ENCODE measurements around the gene CLCF1.

CLCF1 gene

DNA sequence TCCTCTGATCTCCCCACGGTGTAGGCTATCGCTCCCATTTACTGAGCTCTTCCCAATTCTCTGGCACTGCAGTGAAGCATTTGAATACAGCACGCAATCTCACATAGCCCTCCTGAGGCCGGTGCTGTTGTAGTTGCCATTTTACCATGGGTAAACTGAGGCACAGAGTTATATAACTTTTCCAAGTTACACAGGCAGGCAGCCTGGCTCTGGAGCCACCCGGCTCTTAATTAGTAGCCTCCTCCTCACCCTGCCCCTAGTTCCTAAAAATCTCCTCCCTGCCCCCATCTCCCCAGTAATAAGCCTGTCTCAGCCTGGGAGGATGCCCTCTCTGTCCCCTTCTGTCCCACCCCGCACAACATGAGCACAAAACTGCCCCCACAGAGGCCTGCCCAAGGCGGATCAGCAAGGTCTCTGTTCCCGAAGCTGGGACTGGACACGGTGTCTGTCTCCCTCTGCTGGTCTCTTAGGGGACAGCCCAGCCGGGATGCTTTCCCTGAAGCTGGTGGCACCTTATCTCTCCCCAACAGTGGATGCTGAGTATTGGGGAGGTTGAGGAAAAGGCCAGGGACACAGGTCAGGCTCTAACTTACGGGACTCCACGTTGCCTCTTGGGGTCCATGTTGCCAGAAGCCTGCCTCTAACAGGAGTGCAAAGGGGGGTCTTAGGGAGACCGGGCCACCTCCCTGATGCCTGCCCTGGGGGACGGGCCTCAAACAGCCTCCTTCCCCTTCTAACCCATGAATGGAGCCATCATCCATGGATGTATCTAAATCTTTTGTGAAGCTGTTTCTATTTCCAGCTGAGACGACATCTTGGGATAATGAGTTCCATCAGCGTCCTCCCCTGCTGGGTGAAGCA is 9.1 kb upstream of the CLCF1 start:
- Histone ChIP-seq H3K9me3 (ENCODE audit: control insufficient read depth, low read length) (no peaks in the 10 kb centered on the region), H3K36me3 (ENCODE audit: control insufficient read depth, insufficient read depth, low read length) (no peaks in the 10 kb centered on the region)
- 43 to 44% methylated on average over 16 of the region's 16 CpGs for WGBS, 2 experiments

DNA sequence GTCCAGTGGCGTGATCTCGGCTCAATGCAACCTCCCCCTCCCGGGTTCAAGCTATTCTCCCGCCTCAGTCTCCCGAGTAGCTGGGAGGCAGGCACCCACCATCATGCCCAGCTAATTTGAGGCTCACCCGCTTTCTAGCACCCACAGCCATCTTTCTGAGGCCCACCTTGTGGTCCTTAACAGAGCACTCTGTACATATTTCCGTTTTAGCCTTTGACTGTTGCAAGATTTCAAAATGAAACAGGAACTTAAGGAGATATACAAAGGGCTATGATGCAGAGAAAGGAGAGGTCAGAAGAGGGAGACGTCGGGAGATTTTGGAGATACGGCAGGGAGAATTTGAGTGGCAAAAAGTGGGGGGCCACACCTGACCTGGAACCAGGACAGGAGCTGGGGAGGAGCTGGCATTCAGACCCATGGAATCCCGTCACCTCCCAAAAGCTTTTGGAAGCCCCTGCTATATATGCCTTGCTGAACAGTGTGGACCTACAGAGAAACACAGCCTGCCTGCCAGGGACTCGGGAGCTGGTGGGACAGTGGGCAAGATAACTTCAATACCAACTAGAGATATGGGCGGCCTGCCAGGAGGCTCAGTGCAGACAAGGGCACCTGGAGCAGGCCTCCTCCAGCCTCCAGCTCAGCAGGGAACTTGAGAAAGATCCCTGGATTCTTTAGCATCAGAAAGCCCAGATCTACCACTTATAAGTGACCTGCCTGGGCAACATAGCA is 8.0 kb upstream of the CLCF1 start:
- peaks cover 28% of the 10 kb centered on the region for H3K27me3 ChIP-seq (ENCODE audit: control insufficient read depth, insufficient read depth, low read length, poor library complexity, severe bottlenecking)

More for the DNA sequence above, 9.1 kb upstream of the CLCF1 start:
- peaks cover 25% of the 10 kb centered on the region for H3K27me3 ChIP-seq (ENCODE audit: control insufficient read depth, insufficient read depth, low read length, poor library complexity, severe bottlenecking)
- no peak overlapping the region for H3K4me3 ChIP-seq (ENCODE audit: insufficient read depth, low read depth, low read length)
- no peak overlapping the region for H3K27ac ChIP-seq (ENCODE audit: insufficient read depth, low read depth, low read length, poor library complexity, severe bottlenecking)
- peaks cover 8% of the 10 kb centered on the region for H3K4me1 ChIP-seq (ENCODE audit: control insufficient read depth, insufficient read depth, low read length)

DNA sequence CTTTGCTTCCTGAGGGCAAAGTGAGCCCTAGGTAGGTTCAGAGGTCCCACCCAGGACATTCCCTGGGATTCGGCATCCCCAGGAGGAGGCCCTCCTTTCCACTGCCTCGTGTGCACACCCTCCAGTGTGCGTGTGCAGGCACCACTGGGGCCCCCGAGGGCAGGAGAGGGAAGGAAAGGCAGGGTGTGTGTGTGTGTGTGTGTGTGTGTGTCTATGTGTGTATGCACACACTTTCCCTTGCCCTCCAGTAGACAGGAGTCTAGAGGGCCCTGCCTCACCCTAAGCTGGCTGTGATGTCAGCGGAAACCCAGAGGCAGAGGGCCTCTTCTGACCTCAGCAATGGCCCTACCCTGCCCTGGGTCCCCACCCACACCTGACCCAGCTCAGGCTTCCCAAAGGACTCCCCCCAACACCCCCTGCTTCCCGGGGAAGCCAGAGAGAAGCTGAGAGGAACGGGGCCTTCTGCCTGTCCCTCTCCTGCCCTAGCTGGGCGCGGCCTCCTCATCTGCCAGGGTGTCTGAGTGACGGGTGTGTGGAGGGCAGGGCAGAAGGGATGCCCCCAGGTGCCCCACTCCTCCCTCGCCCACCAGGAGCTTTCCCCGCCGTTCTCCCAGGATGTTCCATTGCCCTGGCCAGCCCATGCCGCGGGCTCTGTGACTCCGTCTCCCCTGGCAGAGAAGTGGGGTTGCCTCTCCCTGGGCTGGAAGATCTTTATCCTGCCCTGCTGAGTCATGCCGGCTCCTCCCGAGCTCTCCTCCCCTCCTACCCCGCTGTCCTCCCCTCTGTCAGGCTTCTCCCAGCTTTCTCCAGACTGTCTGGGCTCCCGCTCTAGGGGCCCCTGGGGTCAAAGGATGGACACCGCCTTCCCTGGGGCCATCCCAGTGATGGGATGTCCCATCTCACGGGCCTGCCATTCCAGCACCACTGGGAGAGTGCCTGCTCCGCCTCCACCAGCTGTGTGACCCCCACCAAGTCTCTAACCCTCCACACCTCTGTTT is 6.0 kb upstream of the CLCF1 start:
- H3K36me3 ChIP-seq (ENCODE audit: control insufficient read depth, insufficient read depth, low read length): no peaks in the 10 kb centered on the region
- H3K27ac ChIP-seq (ENCODE audit: insufficient read depth, low read depth, low read length, poor library complexity, severe bottlenecking): no peak overlapping the region
- no peak overlapping the region for H3K4me3 ChIP-seq (ENCODE audit: insufficient read depth, low read depth, low read length)
- H3K27me3 ChIP-seq (ENCODE audit: control insufficient read depth, insufficient read depth, low read length, poor library complexity, severe bottlenecking): peaks cover 36% of the 10 kb centered on the region
- 76 to 78% methylated on average over 23 of the region's 23 CpGs for WGBS, 2 experiments
- H3K9me3 ChIP-seq (ENCODE audit: control insufficient read depth, low read length): no peaks in the 10 kb centered on the region
- H3K4me1 ChIP-seq (ENCODE audit: control insufficient read depth, insufficient read depth, low read length): peaks cover 31% of the 10 kb centered on the region

More for the DNA sequence above, 8.0 kb upstream of the CLCF1 start:
- H3K27ac ChIP-seq (ENCODE audit: insufficient read depth, low read depth, low read length, poor library complexity, severe bottlenecking): no peak overlapping the region
- H3K9me3 ChIP-seq (ENCODE audit: control insufficient read depth, low read length): no peaks in the 10 kb centered on the region
- no peak overlapping the region for H3K4me3 ChIP-seq (ENCODE audit: insufficient read depth, low read depth, low read length)
- H3K36me3 ChIP-seq (ENCODE audit: control insufficient read depth, insufficient read depth, low read length): no peaks in the 10 kb centered on the region
- peaks cover 14% of the 10 kb centered on the region for H3K4me1 ChIP-seq (ENCODE audit: control insufficient read depth, insufficient read depth, low read length)
- 91% methylated on average over 13 of the region's 13 CpGs for WGBS, 2 experiments

DNA sequence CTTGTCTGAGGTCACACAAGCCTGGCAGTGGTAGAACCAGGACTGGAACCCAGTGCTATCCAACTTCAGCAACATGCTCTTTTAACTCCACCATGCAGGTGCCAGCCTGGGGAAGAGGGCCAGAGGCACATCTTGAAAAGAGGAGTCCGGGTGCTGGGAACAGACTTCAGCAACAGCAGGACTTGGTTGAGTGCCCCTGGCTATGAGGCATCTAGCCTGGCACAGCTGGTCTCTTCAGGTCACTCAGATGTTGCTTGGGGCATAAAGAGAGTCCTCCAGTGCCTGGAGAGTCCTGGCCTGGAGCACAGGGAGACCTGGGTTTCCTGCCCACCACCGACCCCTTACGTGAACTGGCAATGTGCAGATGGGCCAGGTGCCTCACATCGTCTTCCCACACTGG is 5.1 kb upstream of the CLCF1 start:
- H3K36me3 ChIP-seq (ENCODE audit: control insufficient read depth, insufficient read depth, low read length): no peaks in the 10 kb centered on the region
- no peak overlapping the region for H3K4me3 ChIP-seq (ENCODE audit: insufficient read depth, low read depth, low read length)
- peaks cover 37% of the 10 kb centered on the region for H3K4me1 ChIP-seq (ENCODE audit: control insufficient read depth, insufficient read depth, low read length)
- peaks cover 43% of the 10 kb centered on the region for H3K27me3 ChIP-seq (ENCODE audit: control insufficient read depth, insufficient read depth, low read length, poor library complexity, severe bottlenecking)
- no peak overlapping the region for H3K27ac ChIP-seq (ENCODE audit: insufficient read depth, low read depth, low read length, poor library complexity, severe bottlenecking)
- WGBS, 2 experiments: 94 to 98% methylated on average over 4 of the region's 4 CpGs
- no peaks in the 10 kb centered on the region for H3K9me3 ChIP-seq (ENCODE audit: control insufficient read depth, low read length)

DNA sequence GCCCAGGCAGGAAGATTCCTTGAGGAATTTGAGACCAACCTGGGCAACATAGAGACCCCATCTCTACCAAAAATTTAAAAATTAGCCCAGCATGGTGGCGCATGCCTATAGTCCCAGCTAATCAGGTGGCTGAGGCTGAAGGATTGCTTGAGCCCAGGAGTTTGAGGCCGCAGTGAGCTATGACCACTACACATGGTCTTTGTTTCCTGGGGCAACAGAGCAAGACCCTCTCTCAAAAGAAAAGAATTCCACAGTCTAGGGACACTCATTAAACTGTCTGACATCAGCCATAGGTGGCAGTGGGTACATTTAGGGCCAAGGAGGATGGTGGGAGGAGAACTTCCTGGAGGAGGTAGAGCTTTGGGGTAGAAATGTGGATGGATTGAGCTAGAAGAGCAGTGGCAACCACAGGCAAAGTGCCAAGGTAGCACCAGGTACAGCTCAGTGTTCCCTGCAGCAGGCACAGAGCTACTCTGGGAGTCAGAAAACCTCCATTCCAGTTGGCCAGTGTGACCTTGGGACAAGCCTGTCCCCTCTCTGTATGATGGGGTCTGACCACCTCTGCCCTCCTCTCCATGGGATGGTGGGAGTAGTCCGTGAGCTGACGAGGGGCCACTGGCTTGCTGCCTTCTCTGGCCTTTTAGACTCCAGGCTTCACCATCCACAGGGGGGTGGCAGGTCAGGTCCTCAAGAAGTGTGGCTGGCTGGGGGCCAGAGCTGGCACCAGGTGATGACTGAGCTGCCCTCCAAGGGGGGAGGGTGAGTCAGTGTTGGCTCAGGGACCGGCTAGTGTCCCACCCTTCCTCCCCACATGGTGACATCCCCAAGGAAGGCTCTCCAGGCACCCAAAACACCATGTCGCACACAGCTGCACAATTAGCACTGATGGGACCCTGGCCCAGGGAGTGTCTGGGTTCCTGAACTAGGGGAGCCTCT is 3.7 kb upstream of the CLCF1 start:
- H3K27me3 ChIP-seq (ENCODE audit: control insufficient read depth, insufficient read depth, low read length, poor library complexity, severe bottlenecking): peaks cover 55% of the 10 kb centered on the region
- peaks cover 38% of the 10 kb centered on the region for H3K4me1 ChIP-seq (ENCODE audit: control insufficient read depth, insufficient read depth, low read length)
- WGBS, 2 experiments: 87 to 93% methylated on average over 6 of the region's 6 CpGs
- H3K9me3 ChIP-seq (ENCODE audit: control insufficient read depth, low read length): no peaks in the 10 kb centered on the region
- H3K36me3 ChIP-seq (ENCODE audit: control insufficient read depth, insufficient read depth, low read length): no peaks in the 10 kb centered on the region
- no peak overlapping the region for H3K27ac ChIP-seq (ENCODE audit: insufficient read depth, low read depth, low read length, poor library complexity, severe bottlenecking)
- no peak overlapping the region for H3K4me3 ChIP-seq (ENCODE audit: insufficient read depth, low read depth, low read length)

DNA sequence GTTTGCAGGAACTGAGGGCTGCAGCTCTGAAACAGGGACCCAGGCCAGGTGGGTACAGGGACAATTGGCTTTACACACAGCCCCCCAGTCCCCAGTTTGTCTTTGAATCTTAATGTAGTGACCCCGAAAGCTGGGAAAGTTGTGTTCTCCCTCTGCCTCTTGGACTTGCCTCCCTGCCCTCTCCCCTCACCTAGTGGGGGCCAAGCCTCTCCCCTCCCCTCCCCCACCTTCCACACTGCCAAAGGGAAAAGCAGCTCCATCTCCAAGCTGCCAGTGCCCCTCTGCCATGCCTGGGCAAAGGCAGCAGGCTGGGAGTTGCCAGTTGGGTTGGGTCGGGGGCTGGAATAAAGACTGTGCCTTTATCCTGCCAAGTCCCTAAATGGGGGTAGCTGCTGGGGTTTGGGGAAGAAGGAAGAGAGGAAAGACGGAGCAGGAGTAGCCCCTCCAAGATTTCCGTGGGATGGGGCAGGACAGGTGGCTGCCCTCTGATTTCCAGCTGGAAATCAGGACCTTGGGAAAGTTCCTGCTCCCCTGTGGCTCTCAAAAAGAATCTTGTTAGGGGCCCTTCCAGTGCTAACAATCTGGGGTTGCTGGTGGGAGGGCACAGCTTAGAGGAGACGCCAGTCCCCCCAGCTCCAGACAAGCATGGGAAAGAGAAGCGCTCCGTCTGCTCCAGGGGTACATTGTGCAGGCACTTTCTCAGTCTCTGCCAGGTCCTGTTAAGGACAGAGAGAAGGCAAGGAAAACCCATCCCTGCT is 2.8 kb upstream of the CLCF1 start:
- WGBS, 2 experiments: 31 to 41% methylated on average over 7 of the region's 7 CpGs
- no peak overlapping the region for H3K27ac ChIP-seq (ENCODE audit: insufficient read depth, low read depth, low read length, poor library complexity, severe bottlenecking)
- peaks cover 46% of the 10 kb centered on the region for H3K4me1 ChIP-seq (ENCODE audit: control insufficient read depth, insufficient read depth, low read length)
- H3K4me3 ChIP-seq (ENCODE audit: insufficient read depth, low read depth, low read length): no peak overlapping the region
- H3K9me3 ChIP-seq (ENCODE audit: control insufficient read depth, low read length): no peaks in the 10 kb centered on the region
- no peaks in the 10 kb centered on the region for H3K36me3 ChIP-seq (ENCODE audit: control insufficient read depth, insufficient read depth, low read length)
- H3K27me3 ChIP-seq (ENCODE audit: control insufficient read depth, insufficient read depth, low read length, poor library complexity, severe bottlenecking): peaks cover 63% of the 10 kb centered on the region

DNA sequence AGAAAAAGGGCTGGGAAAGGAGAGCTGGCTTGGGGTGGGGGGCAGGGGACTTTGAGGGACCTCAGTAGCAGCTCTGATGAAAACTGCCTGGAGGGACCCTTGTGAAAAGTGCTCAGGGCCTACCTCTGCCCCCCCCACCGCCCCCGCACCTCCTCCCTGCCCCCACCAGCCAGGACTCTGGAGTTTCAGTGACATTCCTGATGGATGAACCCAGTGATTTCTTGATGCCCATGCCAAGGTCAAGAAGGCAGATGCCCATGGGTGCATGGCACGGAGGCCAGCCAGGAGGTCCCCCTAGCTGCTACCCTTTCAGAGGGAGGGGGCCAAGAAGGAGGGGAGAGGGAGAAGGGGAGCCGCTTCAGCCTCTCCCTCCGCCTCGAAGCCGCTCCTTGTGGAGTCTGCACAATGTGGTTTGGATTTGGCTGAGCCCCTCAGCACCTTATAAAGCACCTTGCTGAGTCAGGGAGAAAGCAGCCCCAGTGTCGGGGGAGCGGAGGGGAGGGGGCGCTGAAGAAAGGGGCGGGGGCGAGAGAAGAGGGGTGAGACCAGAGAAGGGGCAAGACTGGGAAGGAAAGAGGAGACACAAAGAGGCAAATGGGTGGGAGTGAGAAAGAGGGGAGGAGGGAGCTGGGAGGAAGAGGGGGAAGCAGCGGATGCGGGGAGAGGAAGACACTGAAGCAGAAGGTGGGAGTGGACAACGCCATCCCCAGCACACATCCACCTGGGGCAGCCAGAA is 2.1 kb upstream of the CLCF1 start:
- WGBS, 2 experiments: 3 to 5% methylated on average over 15 of the region's 15 CpGs
- H3K27ac ChIP-seq (ENCODE audit: insufficient read depth, low read depth, low read length, poor library complexity, severe bottlenecking): no peak overlapping the region
- no peaks in the 10 kb centered on the region for H3K9me3 ChIP-seq (ENCODE audit: control insufficient read depth, low read length)
- peaks cover 68% of the 10 kb centered on the region for H3K27me3 ChIP-seq (ENCODE audit: control insufficient read depth, insufficient read depth, low read length, poor library complexity, severe bottlenecking)
- H3K4me3 ChIP-seq (ENCODE audit: insufficient read depth, low read depth, low read length): no peak overlapping the region
- peaks cover 54% of the 10 kb centered on the region for H3K4me1 ChIP-seq (ENCODE audit: control insufficient read depth, insufficient read depth, low read length)
- no peaks in the 10 kb centered on the region for H3K36me3 ChIP-seq (ENCODE audit: control insufficient read depth, insufficient read depth, low read length)

DNA sequence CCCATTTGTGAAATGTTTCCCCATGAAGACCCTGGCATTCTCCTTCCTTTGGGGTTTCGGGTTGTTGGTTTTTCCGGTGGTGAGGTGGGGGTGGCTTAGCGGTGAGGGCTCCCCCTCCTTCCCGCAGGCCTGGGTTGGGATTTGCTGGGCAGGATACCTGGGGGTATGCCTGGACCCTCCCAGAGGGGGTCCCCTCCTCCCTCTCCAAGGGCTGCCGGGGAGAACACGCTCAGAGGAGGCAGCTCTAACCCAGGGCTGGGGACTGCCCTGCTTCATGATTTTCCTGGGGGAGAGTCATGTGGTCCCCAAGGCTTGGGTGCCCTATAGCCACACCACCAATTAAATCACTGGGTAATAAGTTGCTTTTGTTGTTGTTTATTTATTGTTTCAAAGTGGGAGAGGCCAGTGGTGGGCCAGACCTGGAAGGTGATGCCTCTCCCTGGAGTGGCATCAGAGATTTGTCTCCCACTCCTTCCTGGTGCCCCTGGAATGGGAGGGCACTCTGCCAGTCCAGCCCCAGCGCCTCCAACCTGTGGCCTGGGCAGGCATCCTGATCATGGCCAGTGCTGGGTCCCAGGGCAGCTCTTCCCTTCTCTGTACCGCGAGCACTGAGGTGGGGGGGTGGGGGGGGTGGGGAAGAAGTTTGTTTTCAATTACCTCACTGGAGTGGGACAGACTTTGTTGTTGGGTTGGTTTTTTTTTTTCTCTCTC is 1.3 kb upstream of the CLCF1 start:
- Histone ChIP-seq H3K27me3 (ENCODE audit: control insufficient read depth, insufficient read depth, low read length, poor library complexity, severe bottlenecking) (peaks cover 73% of the 10 kb centered on the region), H3K4me3 (ENCODE audit: insufficient read depth, low read depth, low read length) (peak overlapping the region; percentile 47), H3K36me3 (ENCODE audit: control insufficient read depth, insufficient read depth, low read length) (no peaks in the 10 kb centered on the region), H3K27ac (ENCODE audit: insufficient read depth, low read depth, low read length, poor library complexity, severe bottlenecking) (no peak overlapping the region), H3K4me1 (ENCODE audit: control insufficient read depth, insufficient read depth, low read length) (peaks cover 57% of the 10 kb centered on the region), H3K9me3 (ENCODE audit: control insufficient read depth, low read length) (no peaks in the 10 kb centered on the region)
- 10 to 11% methylated on average over 7 of the region's 9 CpGs for WGBS, 2 experiments
